ENCODE data around the gene DEGS1.
"Not testable (repeated sequence)": the region's sequence is repeated elsewhere in the genome, so short reads cannot be mapped to it uniquely, and the experiment has no call there.

The DEGS1 gene

DNA sequence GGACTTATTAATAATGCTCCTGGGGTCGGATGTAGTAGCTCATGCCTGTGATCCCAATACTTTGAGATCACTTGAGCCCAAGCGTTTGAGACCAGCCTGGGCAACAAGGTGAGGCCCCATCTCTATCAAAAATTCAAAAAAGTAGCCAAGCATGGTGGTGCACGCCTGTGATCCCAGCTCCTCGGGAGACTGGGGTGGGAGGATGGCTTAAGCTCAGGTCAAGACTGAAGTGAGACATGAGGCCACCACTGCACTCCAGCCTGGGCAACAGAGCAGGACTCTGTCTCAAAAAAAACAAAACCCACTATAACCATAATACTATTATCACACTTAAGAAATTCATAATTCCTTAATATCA, 1.6 kb upstream of the DEGS1 start:
- DNase-seq = no peak

DNA sequence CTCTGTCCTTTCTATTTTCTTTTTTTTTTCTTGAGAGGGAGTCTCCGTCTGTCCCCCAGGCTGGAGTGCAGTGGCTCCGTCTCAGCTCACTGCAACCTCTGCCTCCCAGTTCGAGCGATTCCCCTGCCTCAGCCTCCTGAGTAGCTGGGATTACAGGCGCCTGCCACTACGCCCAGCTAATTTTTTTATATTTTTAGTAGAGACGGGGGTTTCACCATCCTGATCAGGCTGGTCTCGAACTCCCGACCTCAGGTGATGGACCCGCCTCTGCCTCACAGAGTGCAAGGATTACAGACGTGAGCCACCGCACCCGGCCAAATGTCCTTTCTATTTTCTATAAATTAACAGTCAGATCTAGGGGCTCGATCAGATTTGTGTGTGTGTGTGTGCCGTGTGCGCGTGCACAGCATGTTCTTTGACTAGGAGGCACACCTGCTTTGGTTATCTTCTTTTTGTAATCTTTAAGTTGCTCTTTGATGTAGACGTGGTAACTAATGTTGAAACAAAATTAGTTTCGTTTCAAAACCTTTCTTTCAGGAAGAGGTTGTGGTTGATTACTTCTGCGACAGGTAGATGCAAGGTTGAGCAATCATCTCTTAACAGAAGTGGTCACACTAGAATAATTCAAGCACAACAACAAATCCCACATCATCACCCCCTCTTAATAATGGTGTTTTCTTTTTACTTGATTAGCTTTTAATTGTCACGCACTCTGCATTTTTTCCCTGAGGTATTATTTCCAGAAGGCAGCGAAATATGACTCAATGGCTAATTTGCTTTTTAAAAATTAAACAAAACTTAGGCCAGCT, 779 bp upstream of the DEGS1 start:
- DNase-seq = peak in 1 of 2 donors; percentile 3

DNA sequence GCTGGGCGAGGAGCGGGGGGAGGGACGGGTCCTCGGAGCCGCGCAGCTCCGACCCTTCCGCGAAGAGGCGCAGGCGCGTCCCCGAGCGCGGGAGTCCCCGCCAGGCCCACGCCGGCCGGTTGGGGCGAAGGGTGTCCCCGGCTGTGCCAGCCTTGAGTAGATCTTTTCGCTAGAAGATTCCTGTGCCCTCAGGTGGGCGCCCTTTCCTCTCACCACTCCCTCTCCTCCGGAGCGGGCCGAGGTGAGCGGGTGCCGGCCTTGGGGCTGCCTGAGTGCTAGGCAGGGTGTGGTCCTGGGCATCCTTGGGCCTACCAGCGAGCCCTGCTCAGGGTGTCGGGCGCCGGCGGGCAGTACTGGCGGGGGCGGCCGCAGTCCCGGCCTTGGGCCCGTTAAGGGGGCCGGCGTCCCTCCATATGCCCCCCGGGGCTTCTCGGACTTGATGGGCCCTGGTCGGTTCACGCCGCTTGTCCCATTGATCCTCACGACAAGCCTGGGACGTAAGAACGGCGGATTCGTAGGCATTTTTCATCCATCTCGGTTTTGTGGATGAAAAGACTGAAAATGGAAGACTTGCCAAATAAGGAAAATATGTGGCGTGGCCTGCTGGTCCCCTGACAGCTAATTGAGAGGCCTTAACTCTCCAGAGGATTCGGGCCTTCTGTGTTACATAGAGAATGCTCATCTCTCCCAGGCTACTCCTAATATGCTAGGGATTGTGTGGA, 712 bp downstream of the DEGS1 start:
- DNase-seq = peak; percentile 13 to 64

DNA sequence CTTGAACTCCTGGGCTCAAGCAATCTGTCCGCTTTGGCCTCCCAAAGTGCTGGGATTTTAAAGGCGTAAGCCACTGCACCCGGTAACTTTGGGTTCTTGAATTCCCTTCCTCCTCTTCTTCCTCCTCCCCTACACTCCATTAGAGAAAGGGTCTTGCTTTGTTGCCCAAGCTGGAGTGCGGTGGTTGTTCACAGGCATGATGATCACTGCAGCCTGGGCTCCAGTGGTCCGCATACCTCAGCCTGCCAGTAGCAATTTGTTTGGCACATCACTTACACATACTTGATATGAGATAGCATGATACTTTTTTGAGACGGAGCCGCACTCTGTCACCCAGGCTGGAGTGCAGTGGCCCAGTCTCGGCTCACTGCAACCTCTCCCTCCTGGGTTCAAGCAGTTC, 2.2 kb downstream of the DEGS1 start:
- no peak for DNase-seq

DNA sequence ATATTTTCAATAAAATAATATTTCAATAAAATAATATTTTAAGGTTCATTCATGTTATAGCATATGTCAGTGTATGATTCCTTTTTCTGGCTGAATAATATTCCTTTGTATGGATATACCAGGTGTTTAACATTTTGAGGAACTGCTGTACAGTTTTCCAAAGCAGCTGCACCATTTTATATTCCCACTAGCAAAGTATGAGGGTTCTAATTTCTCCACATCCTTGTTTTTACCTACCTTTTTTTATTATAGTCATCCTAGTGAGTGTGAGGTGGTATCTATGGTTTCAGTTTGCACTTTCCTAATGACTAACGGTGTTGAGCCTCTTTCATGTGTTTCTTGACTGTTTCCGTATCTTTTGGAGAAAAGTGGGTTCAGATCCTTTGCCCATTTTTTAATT, 5.2 kb downstream of the DEGS1 start:
- DNase-seq = no peak

DNA sequence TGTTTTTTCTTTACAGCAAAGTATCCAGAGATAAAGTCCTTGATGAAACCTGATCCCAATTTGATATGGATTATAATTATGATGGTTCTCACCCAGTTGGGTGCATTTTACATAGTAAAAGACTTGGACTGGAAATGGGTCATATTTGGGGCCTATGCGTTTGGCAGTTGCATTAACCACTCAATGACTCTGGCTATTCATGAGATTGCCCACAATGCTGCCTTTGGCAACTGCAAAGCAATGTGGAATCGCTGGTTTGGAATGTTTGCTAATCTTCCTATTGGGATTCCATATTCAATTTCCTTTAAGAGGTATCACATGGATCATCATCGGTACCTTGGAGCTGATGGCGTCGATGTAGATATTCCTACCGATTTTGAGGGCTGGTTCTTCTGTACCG, 6.5 kb downstream of the DEGS1 start:
- DNase-seq = no peak

DNA sequence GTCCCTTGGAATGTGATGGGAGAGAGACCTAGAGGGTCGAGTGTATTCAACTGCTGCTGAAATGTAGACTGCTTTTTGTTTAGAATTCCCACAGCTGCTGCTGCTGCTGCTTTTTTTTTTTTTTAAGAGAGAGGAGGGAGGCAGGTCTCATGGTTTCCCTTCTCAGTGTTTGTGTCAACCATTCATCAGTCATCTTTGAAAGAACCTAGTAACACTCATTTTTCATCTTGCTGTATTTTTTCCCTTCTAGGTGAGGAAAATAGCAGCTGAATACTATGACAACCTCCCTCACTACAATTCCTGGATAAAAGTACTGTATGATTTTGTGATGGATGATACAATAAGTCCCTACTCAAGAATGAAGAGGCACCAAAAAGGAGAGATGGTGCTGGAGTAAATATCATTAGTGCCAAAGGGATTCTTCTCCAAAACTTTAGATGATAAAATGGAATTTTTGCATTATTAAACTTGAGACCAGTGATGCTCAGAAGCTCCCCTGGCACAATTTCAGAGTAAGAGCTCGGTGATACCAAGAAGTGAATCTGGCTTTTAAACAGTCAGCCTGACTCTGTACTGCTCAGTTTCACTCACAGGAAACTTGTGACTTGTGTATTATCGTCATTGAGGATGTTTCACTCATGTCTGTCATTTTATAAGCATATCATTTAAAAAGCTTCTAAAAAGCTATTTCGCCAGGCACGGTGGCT, 9.2 kb downstream of the DEGS1 start:
- no peak for DNase-seq

DNA sequence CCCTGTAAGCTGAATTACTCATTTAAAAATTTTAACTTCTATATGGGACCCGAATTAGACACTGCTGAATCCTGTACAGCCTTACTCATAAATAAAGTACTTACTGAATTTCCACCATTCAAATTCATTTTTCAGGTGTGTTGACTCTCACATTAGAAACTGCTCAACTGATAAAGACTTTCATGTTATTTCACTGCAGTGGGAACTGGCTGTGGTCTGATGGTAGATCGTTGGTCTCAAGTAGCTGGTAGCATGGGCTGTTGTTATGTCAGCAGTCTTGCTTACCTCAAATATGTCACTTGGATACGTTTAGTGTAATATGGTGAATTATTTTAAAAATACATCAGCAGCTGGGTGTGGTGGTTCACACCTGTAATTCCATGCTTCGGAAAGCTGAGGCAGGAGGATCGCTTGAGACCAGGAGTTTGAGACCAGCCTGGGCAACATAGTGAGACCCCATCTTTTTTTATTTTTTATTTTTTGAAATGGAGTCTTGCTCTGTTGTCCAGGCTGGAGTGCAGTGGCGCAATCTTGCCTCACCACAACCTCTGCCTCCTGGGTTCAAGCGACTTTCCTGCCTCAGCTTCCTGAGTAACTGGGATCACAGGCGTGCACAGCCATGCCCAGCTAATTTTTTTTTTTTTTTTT, 10.4 kb downstream of the DEGS1 start:
- DNase-seq = no peak

DNA sequence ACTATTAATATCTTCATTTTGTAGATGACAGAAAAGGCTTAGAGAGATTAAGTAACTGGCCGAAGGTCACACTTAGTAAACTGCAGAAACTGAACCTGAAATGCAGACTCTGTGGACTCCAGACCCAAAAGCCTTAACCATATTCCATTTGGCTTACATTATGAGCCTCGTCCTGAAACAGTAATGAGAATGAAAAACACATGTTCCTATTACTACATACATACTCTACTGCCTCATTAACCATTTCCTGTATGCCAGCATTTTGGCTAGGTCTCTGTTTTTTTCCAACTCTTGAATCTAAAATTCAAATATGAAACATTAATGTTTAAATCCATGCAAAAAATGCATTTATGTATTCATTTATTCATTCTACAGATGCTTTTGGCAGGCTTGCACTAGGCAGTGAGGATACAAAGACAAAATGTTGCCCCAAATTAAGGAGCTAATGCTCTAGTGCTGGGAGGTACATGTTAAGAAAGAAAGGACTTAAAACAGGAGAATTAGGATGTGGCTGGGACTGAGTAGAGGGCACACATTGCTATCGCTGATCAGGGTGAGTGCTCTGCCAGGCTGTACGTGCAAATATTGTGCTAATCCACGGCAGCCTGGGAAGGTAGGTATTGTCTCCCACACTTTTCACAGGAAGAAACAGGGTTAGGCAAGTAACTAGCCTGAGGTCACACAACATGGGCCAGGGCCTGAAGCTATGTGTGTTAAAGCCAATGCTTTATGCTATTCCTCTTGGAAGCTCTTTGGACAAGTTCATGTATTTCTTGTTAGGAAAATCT, 14.0 kb downstream of the DEGS1 start:
- no peak for DNase-seq

DNA sequence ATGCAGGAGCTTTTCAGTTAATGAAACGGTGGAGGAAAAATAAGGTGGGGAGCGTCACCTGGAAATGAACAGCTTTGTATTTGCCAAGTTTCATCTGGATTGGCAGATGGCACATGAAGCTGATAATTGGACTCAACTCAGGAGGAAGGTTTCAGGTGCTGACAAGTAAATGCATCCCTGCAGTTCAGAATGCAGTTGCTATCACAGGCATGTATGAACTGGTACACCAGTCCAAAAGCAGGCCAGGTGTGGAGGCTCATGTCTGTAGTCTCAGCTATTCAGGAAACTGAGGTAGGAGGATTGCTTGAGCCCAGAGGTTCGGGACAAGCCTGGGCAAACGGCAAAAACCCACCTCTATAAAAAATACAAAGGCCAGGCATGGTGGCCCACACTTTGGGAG, 15.5 kb downstream of the DEGS1 start:
- DNase-seq = no peak

DNA sequence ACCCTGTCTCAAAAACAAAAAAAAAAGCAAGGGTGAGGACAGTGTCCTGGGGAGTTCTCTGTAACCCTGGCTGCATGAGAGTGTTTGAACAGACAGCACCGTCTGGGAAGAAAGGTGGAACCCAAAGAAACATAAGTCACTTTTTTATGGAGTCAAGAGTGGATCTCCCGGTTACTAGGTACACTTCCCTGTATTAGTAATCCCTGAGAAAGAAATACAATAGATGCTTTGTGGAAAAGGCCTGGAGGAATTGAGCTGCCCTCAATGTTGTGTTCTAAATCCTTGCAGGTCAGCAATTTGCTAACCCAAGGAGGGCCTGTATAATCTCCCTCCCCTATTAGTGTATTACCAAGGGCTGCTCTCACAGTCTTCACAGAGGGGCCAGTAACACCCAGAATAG, 16.6 kb downstream of the DEGS1 start:
- DNase-seq = no peak

DNA sequence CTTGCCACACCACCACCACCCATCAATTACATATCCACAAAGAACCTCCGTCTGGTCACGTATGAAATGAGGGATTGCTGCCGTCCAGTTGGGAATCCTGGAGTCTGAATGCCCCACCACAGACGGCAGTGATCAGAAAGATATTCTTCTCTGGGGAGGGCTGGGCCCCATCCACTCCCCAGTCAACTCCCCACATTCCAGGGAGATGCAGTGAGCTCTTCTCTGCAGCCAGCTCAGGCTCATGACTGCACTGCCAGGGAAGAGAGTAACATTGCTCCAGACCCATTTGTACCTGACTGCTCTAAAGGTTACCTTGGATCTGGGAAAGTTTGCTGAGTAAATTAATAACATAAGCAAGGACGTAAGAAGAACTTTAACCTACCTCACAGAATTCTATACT, 18.3 kb downstream of the DEGS1 start:
- DNase-seq = no peak

DNA sequence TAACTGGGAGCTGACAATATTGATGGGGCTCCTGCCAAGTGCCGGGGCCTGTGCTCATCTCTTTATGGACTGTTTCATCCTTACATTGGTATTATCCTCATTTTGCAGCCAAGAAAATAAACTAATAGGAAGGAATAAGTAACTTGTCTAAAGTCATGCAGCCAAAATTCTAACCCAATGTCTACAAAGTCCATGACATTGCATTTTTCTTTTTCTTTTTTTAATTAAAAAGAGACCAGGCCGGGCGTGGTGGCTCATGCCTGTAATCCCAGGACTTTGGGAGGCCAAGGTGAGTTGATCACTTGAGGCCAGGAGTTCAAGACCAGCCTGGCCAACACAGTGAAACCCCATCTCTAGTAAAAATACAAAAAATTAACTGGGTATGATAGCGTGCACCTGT, 18.8 kb downstream of the DEGS1 start:
- DNase-seq = no peak

DNA sequence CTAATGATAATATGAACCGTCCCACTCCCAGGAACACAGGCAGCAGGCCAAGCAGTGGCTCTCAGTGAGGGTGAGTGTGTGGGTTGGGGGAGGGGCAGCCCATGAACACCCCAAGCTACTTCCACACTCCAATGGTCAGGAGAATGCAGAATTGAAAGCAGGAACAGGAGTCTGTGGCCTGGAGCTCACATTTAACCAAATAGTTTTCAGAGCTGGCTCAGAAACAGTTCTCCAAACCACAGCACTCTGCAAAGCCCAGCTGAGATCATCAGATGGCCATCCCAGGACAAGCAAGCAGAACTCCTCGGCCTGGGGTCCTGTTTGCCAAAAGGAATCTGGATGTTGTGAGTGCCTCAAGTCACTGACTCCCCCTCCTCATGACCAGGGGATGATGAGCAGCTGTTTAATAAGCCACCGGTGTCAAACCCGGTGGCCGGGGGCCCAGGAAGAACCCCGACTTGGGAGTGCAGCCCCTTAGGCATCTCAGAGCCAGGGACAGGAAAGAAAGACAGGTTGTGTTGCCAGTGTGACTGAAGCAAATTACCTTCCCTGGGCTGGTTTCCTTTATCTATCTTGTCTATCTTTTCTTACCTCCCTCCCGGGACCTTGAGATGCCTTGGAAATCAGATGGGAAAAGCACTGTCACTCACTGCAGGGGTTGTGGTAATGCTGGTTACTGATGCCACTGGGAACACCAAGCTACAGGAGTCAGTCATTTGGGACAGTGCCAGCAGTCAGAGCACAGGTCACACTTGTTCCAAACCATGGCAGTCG, 20.4 kb downstream of the DEGS1 start:
- DNase-seq = no peak

DNA sequence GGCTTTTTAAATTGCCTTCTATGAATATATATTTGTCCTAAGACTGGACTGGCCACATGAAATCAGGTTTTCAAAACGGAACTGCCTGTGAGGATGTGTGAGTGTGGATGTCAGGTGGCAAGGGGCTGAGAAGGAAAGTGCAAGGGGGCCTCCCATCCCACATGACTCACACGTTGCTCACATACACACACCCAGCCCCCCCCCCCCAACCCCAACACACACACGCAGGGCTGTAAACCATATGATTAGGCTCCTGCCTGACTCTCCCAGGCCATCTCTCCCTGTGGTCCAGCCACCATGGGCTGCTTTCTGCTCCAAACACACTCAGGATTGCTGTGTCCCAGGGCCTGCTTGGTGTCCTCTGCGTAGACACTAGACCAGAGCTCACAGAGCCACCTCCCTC, 22.4 kb downstream of the DEGS1 start:
- DNase-seq = peak; percentile 47 to 91

DNA sequence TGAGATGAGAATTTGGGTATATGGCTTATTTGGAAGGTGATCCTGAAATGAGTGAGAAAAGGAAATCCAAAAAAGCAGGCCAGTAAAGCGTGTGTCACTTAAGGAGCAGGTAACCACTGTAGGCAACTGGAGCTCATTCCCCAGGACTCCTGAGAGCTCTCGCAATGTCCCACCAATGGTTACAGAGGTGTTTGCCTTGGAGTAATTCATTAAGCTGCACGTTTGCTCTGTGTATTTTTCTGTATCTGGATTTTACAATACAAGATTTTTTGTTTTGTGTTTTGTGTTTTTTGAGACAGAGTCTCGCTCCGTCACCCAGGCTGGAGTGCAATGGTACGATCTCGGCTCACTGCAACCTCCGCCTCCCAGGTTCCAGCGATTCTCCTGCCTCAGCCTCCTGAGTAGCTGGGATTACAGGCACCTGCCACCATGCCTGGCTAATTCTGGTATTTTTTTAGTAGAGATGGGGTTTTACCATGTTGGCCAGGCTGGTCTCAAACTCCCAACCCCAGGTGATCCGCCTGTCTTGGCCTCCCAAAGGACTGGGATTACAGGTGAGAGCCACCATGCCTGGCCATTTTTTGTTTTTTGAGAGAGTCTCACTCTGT, 23.0 kb downstream of the DEGS1 start:
- not testable (repeated sequence) for DNase-seq

DNA sequence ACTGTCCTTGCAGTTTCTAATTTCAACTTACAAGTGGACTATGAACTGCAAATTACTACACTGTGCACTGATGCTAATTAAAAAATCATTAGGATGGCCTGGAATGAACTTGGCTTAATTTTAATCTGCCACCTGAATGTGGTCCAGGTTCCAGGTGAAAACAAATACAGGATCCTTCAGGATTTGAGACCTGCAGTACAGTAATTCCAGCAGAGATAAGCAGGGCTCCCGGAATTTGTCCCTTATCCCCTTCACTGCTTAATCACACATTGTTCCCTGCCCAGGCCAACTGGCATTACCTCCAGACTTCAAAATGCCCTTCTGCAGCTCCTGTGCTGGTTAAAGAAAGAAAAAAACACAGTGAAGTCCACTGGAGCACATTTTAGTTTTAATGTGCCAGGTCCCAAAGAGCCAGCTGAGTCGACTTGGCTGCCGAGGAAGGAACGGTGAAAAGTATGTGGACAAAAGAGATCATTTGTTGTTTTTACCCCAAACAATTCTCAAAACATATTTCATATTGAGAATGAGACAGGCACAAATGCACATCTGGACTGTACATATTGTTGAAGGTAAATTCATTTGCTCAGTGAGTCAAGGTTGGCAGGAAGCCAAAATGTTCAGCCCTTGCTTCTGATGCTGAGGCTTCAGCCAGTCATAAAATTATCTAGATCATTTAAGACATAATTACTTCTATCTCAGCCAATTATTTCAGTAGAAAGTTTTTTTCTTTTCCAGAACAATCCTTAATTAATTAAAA, 28.3 kb downstream of the DEGS1 start:
- DNase-seq = no peak

DNA sequence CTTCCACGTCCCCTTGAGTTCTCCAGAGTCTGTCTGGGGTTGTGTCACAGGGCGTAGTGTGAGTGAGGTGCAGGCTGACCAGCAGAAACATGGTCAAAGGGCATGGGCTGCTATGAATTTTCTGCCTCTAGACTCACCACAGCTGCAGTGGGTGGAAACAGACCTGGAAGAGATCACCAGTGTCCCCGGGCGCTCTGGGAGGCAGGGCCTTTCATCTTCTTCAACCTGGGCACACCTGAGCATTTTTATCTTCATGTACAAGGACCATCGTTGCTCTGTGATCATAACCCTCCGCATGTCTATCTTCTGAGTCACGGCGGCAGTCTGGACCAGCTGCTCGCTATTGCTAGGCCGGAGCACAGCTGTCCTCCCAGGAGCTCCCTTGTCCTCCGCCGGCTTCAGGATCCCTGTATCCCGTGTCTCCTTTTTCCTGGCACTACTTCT, 29.6 kb downstream of the DEGS1 start:
- no peak for DNase-seq

DNA sequence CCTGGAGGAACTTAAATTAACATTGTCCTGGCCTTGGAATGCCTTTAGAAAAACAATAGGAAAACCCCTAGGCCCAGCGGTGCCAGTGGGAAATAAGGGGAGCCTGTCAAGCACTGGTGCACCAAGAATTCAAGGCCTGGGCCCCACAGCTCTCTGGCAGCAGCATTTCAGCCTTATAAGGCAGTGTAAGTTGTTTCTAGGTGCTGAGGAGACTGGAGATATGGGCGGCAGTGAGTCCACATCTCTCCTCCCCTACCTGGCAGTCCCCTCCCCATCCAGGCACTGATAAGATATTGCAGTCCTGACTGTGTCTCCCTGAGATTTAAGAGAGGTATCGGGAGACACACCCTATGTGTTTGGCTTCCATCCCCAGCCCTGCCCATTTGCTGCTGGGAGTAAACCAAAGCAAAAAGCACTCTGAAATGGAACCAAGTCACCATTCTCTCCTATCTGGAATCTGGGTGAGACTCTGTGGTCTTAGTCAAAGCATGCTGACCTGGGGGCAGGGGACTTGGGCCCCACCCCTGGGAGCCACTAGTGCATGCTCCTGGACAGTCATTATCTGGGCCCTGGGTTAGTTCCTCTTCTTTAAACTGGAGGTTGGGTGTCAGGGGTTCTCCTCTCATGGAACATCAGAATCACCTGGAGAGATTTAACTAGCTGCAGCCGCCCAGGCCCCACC, 30.5 kb downstream of the DEGS1 start:
- no peak for DNase-seq

DNA sequence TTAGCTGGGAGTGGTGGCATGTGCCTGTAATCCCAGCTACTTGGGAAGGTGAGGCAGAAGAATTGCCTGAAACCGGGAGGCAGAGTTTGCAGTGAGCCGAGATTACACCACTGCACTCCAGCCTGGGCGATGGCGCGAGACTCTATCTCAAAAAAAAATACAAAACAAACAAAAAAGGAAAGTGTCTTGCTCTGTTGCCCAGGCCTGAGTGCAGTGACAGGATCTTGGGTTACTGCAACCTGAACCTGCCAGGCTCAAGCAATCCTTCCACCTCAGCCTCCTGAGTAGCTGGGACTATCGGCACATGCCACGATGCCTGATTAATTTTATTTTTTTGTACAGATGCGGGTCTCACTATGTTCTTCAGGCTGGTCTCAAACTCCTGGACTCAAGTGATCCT, 33.3 kb downstream of the DEGS1 start:
- DNase-seq = no peak

All from bone marrow (tissue), 2 donors.